Activated T-cell treated with anti-CD3 and anti-CD28 coated beads, Interleukin-2, amount 50 U/mL, for 24 hours (primary cell): ENCODE measurements around the gene PYGB.

Source experiments
- DNase-seq: peaks from one replicate; pipeline ENCODE4 v3.0.0-alpha.2; 2020
- H3K27ac Mint-ChIP-seq: 2 replicates; pipeline ENCODE4 v1.8.0; 2020; ENCODE audit warnings: mild to moderate bottlenecking, mixed read lengths
- H3K27me3 Mint-ChIP-seq: 2 replicates; pipeline ENCODE4 v1.8.0; 2020; ENCODE audit warnings: mixed read lengths
- H3K36me3 Mint-ChIP-seq: 2 replicates; pipeline ENCODE4 v1.8.0; 2020; ENCODE audit warnings: low read depth, mixed read lengths
- H3K4me1 Mint-ChIP-seq: 2 replicates; pipeline ENCODE4 v1.8.0; 2020; ENCODE audit warnings: low read depth, mixed read lengths
- H3K4me3 Mint-ChIP-seq: 2 replicates; pipeline ENCODE4 v1.8.0; 2020; ENCODE audit warnings: mild to moderate bottlenecking, moderate library complexity, mixed read lengths
- H3K9me3 Mint-ChIP-seq: 2 replicates; pipeline ENCODE4 v1.8.0; 2020; ENCODE audit warnings: mixed read lengths

PYGB gene

DNA sequence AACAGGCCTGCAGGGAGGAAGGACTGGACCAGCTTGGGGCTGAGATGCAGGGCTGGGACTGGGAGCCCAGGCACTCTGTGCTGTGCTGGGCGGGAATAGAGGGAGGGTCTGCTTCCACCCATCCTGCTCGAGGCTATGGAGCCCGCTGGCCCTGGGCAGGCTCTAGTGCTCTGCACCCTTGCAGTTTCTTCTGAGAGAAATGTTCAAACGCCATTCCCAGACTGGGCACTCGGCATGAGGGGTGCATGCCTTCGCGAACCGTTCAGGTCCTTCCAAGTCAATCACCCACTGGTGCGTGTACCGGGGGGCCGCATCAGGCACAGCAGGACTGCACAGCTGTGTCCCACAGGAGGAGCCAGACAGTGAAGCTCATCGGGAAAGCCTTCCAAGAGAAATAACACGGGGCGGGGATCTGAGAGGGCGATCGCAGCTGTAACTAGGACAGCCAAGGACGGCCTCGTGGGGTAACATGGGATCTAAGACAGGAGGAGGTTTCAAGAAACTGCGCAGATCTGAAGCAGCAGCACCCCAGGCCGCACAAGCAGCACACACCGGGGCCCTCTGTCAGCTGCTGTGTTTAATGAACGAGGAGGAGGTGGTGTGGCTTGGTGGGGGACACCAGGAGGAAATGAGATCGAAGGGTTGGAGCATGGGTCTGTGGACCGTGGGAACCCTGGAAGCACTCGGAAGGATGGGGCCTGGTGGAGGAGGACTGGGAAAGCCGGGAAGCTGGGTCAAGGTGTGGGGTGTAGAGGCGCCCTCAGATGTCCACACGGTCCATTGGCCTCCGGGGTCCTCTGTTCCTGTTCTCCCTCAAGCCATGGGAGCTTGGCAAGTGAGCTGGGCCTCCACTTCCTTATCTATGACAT lies 26.1 kb upstream of the PYGB start:
- Mint-ChIP-seq H3K27ac (peak overlapping the region; percentile 66), H3K9me3 (no peaks in the 10 kb centered on the region), H3K4me1 (peaks cover 19% of the 10 kb centered on the region), H3K27me3 (no peaks in the 10 kb centered on the region), H3K36me3 (peaks cover 65% of the 10 kb centered on the region), H3K4me3 (no peak overlapping the region)
- DNase-seq = no peak

DNA sequence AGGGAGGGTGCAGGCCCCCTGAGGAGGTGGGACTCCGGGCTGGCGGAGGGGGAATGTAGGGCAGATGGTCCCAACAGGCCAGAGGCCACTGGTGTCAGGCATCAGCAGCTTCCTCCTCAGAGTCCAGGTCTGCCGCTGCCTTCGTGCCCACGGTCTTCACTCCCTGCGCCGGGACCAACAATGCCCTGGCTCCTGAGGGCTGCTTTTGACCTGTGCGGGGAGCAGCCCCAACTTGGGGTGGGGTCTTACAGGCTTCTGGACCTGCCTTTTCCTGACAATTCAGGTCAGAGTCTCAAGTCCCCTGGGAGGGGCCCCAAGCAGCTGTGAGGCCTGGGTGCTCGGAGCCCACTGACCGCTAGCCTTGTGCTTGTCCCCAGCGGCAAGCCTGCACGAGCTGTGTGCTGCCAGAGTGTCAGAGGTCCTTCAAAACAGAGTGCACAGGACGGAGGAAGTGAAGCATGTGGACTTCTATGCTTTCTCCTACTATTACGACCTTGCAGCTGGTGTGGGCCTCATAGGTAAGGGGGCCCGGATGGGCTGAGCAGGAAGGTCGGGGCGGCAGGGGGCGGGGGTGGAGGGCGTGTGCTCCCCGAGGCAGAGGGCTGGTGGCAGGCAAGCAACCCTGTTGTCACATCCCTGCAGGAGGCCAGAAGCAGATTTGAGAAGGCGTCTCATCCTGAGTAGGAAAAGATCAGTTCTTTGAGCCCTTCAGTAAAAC lies 25.3 kb upstream of the PYGB start:
- no peaks in the 10 kb centered on the region for H3K9me3 Mint-ChIP-seq
- DNase-seq = no peak
- H3K27me3 Mint-ChIP-seq = no peaks in the 10 kb centered on the region
- H3K4me1 Mint-ChIP-seq = peaks cover 19% of the 10 kb centered on the region
- peaks cover 62% of the 10 kb centered on the region for H3K36me3 Mint-ChIP-seq
- H3K27ac Mint-ChIP-seq = peak overlapping the region; percentile 87
- no peak overlapping the region for H3K4me3 Mint-ChIP-seq

DNA sequence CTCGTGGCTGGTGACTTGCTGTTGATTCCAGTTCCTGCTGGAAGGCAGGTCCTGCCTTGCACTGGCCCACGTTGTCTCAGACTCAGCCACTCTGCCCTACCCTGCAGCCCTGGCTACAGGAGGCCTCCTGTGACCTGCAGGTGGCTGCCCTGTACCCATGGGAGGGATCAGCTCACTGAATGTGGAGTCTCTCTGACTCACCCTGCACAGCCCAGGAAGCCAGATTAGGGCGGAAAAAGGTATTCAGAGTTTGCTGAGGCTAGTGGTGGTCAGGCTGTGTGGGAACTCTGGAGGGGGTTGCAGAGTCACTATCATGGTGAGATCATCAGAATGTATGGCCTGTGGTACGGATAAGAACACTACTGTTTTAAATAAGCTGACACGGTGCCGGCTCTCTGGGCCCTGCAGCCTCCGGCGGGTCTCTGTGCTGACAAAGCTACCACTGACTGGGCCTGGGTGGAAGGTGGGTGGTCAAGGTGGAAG lies 24.7 kb upstream of the PYGB start:
- no peak overlapping the region for H3K4me3 Mint-ChIP-seq
- DNase-seq = peak; percentile 51
- peak overlapping the region; percentile 87 for H3K27ac Mint-ChIP-seq
- H3K27me3 Mint-ChIP-seq = no peaks in the 10 kb centered on the region
- peaks cover 19% of the 10 kb centered on the region for H3K4me1 Mint-ChIP-seq
- H3K9me3 Mint-ChIP-seq = no peaks in the 10 kb centered on the region
- H3K36me3 Mint-ChIP-seq = peaks cover 59% of the 10 kb centered on the region

DNA sequence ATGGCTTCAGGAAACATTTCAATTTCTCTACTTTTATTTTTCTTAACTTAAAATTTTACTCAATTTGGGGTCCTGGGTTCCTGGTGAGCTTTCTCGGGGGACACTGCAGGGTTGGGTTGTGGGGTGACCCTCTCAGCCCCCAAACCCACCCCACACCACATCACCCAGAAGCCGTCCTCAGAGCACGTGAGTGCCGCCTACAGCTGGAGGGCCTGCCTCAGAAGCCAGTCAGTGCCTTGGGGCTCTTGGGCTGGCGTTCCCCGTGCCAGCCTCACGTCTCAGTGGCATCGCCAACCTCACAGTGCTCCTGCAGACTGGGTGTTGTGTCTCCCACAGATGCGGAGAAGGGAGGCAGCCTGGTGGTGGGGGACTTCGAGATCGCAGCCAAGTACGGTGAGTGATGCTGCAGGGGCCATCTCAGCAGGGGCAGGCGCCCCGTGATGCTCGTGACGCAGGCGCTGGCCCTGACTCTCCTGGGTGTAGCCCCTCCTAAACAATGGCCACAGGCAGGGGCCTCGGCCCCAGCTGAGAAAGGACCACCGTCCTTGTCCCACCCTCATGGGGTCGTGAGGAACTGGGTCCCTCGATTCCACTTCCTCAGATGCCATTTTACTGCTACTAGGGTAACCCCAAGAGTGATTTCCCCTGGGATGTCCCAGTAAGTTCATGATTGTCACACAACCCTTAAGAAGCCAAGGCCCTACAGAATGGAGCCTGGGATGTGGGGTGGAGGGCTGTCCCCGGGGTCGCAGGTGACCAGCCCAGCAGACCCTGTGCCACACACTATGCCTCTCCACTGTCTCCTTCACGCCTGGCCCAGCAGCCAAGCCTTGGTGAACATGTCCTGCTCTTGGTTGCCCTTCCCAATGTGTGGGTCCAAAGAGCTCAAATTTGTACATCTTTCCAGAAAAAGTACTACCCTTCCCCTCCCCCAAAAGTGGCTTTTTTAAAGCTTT lies 23.8 kb upstream of the PYGB start:
- H3K27me3 Mint-ChIP-seq = no peaks in the 10 kb centered on the region
- no peak overlapping the region for H3K4me3 Mint-ChIP-seq
- peaks cover 52% of the 10 kb centered on the region for H3K36me3 Mint-ChIP-seq
- peak overlapping the region; percentile 87 for H3K27ac Mint-ChIP-seq
- no peaks in the 10 kb centered on the region for H3K9me3 Mint-ChIP-seq
- H3K4me1 Mint-ChIP-seq = peaks cover 19% of the 10 kb centered on the region
- peak; percentile 22 for DNase-seq

DNA sequence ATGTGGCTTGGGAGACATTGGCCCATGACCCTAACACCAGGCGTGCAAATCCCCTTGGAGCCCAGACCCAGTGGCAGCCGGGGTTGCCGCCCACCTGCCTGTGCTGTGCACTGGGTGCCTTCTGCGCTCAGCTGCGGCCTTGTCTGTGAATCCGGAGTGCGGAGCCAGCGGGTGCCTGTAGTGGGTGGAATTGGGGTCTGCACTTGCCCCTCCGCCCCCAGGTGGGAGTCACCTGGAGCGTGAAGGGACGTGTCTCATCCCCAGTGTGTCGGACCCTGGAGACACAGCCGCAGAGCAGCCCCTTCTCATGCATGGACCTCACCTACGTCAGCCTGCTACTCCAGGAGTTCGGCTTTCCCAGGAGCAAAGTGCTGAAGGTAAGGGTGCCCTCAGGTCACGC lies 22.9 kb upstream of the PYGB start:
- Mint-ChIP-seq H3K27ac (no peak overlapping the region), H3K4me1 (peaks cover 19% of the 10 kb centered on the region), H3K36me3 (peaks cover 44% of the 10 kb centered on the region), H3K4me3 (no peak overlapping the region), H3K27me3 (no peaks in the 10 kb centered on the region), H3K9me3 (no peaks in the 10 kb centered on the region)
- no peak for DNase-seq

DNA sequence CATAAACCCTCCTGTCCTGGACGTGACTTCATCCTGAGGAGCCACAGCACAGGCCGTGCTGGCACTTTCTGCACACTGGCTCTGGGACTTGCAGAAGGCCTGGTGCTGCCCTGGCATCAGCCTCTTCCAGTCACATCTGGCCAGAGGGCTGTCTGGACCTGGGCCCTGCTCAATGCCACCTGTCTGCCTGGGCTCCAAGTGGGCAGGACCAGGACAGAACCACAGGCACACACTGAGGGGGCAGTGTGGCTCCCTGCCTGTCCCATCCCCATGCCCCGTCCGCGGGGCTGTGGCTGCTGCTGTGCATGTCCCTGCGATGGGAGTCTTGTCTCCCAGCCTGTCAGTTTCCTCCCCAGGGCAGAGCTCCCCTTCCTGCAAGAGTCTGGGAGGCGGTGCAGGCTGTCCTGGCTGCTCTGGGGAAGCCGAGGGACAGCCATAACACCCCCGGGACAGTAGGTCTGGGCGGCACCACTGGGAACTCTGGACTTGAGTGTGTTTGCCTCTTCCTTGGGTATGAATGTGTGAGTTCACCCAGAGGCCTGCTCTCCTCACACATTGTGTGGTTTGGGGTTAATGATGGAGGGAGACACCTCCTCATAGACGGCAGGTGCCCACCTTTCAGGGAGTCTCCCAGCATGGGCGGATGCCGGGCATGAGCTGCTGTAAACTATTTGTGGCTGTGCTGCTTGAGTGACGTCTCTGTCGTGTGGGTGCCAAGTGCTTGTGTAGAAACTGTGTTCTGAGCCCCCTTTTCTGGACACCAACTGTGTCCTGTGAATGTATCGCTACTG lies 22.0 kb upstream of the PYGB start:
- Mint-ChIP-seq H3K9me3 (no peaks in the 10 kb centered on the region), H3K4me3 (no peak overlapping the region), H3K36me3 (peaks cover 43% of the 10 kb centered on the region), H3K27me3 (no peaks in the 10 kb centered on the region), H3K4me1 (peaks cover 19% of the 10 kb centered on the region), H3K27ac (no peak overlapping the region)
- no peak for DNase-seq

DNA sequence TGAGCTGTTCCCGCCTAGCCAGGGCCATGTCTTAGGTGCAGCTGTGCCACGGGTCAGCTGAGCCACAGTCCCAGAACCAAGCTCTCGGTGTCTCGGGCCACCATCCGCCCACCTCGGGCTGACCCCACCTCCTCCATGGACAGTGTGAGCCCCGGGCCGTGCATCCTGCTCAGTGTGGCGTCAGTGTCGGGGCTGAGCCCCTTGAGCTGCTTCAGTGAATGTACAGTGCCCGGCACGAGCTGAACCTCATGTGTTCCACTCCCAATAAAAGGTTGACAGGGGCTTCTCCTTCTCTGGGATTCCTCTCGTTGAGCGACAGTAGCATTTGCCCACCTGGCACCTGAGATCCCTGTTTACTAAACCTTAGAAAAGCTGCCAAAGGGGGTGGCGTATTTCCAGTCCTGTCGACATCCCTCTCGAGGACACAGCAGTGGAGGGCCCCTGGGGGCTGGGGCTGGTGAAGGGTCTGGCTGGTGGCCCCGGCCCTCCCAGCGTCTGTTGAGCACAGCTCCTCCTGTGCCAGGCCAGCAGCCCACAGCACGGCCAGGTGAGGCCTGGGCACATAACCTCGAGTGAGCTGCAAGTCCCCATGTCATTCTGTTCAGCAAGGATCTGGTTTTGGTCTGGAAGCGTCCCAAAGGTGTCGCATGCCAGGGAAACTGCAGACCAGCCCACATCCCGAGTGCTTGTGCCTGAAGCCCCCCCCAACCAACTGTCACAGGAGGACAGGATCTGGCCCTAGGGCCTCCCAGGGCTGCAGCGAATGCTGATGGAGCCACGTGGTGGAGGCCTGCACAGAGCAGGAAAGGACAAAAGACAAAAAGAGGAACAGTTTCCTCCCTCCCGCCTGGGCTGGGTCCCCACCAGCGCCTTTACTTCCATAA lies 21.2 kb upstream of the PYGB start:
- Mint-ChIP-seq H3K9me3 (no peaks in the 10 kb centered on the region), H3K27me3 (no peaks in the 10 kb centered on the region), H3K4me1 (peaks cover 19% of the 10 kb centered on the region), H3K4me3 (no peak overlapping the region), H3K27ac (no peak overlapping the region), H3K36me3 (peaks cover 36% of the 10 kb centered on the region)
- no peak for DNase-seq

DNA sequence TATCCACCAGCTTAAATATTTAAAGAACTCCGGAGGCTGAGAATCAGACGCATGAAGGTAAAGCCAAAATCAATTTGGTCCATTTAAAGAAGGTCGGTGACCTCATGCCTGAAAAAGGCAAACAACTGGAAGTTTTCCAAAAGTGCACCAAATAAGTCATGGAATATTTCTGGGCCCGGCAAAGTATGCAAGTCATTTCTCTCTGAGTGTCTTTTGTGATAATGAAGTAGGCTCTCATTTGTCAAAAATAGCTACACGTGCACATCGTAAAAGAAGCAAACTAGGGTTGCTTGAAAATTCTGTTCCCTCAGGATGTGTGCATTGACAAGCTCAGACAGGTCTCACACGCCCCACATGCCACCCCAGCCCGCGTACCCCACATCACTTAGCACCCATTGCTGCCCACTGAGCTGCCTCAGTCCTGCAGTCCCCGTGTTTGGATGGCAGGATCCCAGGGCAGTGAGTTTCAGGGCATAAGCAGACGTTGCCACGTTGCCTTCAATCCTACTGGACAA lies 20.5 kb upstream of the PYGB start:
- DNase-seq = no peak

DNA sequence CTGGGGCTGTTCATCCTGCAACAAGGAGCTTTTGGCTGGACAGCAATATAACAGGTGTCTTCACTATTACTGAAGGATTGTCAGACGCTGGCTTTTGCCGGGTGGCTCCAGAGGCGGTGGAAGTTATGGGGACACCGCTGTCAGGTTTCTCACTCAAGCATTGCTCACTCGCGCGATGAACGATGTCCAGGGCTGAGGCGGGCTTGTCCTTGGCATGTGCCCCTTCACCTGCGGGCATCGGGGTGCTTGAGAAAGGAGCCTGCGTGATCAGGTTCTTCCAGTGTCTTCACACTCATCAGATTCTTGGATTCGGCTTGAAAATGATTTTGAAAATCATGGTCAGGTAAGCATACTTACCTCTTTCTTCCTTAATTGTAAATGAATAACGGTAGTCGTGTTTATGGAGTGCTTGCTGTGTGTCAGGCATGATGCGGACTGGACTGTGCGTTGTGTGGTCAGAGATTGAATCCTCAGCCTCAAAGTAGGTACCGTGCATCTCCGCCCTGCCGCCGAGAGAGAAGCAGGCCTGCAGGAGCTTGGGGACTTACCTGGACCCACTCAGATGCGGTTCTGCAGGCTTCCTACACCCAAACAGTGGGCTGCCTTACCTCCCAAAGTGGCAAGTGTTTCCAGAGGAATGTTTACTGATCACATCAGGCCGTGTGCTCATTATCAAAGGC lies 18.3 kb upstream of the PYGB start:
- peak overlapping the region; percentile 2 for H3K27ac Mint-ChIP-seq
- peaks cover 10% of the 10 kb centered on the region for H3K27me3 Mint-ChIP-seq
- H3K9me3 Mint-ChIP-seq = no peaks in the 10 kb centered on the region
- H3K36me3 Mint-ChIP-seq = peaks cover 19% of the 10 kb centered on the region
- H3K4me3 Mint-ChIP-seq = no peak overlapping the region
- DNase-seq = no peak
- H3K4me1 Mint-ChIP-seq = no peaks in the 10 kb centered on the region

More for the DNA sequence above, 20.5 kb upstream of the PYGB start:
- Mint-ChIP-seq H3K4me3 (no peak overlapping the region), H3K9me3 (no peaks in the 10 kb centered on the region), H3K27ac (no peak overlapping the region), H3K27me3 (no peaks in the 10 kb centered on the region), H3K4me1 (peaks cover 19% of the 10 kb centered on the region), H3K36me3 (peaks cover 32% of the 10 kb centered on the region)

DNA sequence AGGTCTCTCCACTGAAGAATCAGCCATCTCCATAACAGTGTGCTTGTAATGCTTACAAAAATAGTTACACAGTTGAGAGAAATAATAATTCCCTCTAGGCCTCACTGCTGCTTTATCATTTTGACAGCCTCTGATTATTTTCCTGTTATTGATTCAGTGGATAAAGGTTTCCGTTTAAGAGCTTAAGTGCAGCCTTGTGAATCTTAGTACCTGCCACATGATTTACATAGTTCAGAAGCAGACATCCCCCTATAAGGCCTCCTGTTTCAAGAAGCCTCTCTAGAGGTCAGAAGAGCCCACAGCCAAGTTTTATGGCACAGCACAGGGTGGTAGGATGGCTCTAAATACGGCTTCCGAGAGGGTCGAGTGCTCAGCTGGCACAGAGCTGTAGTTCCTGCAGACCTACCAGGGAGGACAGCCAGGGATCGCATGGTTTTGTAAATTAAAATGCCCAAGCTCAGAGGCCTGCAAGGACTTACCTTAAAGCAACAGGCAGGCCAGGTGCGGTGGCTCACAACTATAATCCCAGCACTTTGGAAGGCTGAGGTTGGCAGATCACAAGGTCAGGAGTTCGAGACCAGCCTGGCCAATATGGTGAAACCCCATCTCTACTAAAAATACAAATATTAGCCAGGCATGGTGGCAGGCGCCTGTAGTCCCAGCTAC lies 17.6 kb upstream of the PYGB start:
- peaks cover 17% of the 10 kb centered on the region for H3K36me3 Mint-ChIP-seq
- H3K27ac Mint-ChIP-seq = no peak overlapping the region
- H3K4me1 Mint-ChIP-seq = no peaks in the 10 kb centered on the region
- H3K9me3 Mint-ChIP-seq = no peaks in the 10 kb centered on the region
- H3K27me3 Mint-ChIP-seq = peaks cover 14% of the 10 kb centered on the region
- H3K4me3 Mint-ChIP-seq = no peak overlapping the region
- no peak for DNase-seq

DNA sequence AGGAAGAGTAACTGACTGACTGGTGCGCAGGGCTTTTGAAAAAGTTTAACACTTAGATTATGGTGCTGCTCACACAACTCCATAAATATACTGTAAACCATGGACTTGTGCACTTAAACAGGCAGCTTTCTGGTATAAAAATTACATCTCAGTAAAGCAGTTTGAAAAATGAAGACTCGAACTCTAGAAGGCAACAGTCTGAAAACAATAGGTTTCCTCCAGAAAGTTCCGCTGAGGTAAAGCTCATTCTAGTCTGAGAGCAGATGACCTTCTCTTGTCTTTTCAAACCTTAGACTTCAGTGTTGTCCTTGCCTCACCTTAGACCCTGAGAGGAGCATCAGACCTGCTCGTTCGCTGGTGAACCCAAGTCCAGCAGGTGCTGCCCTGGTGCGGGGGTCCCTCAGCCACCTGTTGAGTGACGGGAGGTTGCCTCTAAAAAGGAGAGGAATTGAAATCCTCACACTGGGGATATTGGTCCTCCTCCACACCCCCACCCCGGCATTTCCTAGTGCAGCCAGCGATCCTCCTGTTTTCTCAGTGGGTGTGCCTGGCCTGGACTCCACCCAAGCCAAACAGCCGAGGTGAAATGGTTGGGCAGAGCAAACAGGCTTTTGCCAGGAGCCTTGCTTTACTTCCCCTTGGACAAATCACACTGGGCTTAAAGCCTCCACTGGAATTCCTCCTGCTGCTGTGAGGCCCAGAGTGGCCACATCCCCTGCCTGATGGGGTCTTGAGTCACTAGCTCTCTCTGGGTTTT lies 14.7 kb upstream of the PYGB start:
- no peak overlapping the region for H3K27ac Mint-ChIP-seq
- no peak for DNase-seq
- peaks cover 15% of the 10 kb centered on the region for H3K4me1 Mint-ChIP-seq
- no peaks in the 10 kb centered on the region for H3K36me3 Mint-ChIP-seq
- H3K4me3 Mint-ChIP-seq = no peak overlapping the region
- H3K9me3 Mint-ChIP-seq = no peaks in the 10 kb centered on the region
- peaks cover 24% of the 10 kb centered on the region for H3K27me3 Mint-ChIP-seq
